GDM1 (cell line): ENCODE results near the gene CCNL1.

ENCODE experiments used
- DNase-seq: peaks from one replicate; lab custom pipeline; 2025; lab: John Stamatoyannopoulos, UW

CCNL1 gene

DNA sequence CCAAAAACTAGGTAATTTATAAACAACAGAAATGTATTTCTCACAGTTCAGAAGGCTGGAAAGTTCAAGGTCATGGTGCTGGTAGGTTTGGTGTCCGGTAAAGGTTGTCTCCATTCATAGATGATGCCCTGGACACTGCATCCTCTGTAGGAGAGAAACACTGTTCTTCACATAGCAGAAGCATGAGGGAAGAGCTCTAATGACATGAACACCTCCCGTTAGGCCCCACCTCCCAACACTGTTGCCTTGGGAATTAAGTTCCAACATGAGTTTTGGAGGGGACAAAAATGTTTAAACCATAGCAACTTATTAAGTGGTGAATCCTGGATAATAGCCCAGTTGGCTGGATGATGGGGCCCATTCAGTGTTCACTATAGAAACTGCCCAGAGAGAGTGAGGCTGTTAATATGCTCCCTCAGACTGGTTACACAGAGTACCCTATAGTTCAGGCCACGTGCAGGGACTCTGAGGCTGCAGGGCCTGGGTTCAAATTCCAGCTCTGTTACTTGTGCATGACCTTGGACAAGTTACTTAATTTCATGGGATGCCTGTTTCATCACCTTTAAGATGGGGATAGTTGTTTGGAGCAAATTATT is 37.0 kb downstream of the CCNL1 start:
- DNase-seq = no peak

DNA sequence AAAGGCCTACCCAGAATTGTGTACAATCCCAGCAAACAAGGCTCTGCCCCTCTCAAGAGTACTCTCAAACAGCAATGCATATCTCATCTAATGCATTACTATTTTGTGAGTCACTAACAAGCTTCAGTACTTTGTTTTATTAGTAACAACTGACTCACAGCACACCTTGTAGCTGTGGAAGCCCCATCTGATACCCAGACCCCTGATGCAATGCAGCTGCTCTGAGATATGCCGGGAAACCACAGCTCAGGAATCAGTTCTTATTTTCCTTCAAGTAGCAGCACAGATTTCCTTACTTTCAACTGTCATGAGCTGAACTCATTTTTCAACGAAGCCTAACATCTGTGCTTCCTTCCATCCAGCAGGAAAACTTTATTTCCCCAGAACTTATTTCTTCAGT is 37.8 kb downstream of the CCNL1 start:
- DNase-seq = no peak

DNA sequence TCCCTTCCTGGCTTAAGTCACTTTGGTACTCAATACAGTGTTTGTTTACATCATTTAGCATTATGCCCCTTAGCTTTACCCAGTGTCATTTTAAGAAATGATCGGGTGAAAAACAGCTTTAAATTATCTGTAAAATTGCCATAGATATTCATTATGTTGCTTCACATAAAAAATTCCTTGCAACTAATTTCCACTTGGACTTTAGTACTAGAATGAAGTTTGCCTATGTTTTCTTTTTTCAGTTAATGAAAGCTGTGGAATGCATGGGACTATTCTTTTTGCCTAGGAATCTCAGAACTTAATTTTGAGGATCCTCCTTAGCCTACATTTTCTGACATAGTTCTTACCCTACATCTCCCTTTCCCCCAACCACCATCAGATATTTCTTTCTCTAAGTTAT is 38.4 kb downstream of the CCNL1 start:
- no peak for DNase-seq

DNA sequence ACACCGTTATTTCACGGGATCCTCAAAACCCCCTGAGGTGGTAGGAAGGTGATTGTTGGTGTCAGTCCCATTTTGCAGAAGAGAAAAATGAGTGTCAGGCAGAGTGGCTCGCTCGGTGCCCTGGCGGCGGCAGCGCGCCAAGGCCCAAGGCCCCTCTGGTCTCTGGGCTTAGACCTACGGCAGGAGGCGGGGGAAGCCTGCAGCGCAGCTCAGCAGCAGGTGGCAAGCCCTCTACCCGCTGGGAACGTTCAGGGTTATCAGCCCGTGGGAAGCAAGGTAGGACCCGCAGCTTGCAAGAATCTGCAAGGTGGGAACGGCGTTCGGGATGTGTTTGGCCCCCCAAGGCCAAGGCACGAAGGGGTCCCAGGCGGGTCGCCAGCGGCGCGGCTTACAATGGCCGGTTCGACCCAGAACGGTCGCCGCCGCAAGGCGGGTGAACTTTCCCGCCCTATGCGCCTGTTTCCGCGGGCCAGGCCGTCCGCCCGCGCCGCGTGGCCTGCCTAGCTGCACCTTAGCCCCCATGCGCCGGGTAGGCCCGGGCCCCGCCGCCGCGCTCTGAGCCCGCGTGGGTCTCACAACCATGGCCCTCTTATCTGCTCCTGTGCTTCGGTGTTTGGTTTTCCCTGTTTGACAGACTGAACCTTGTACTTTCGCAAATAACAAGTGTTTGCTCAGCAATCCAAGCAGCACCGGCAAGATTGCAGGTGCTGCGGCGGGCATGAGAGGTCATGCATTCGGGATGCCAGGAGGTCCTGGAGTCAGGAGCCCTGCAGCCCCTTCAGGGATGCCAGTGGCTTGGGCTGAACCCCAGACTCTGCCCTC is 39.7 kb downstream of the CCNL1 start:
- DNase-seq = no peak

DNA sequence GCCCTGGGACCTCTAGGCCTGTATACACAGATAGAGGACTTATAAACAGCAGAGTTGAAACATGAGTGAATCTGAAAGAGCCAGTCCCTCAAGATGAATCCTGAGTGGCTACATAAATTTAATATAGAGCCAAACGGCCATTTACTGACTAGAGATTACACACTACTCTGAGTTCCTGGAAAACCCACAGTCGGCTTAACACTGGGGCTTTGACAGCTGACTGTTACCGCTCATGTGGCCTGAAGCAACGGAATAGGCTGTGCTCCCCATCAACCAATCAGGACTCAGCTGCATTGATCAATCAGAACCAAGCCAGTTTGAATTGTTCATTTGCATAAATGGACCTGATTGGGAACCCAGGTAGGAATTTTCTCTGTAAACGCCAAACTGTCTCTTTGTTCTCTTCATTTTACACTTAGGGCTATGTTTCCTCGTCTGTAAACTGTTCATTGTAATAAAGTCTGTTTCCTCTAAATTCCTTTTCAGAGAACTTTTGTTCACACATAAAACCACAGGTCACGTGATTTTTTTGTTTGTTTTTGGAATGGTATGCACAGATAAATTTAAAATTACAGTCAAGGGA is 40.5 kb downstream of the CCNL1 start:
- DNase-seq = no peak

DNA sequence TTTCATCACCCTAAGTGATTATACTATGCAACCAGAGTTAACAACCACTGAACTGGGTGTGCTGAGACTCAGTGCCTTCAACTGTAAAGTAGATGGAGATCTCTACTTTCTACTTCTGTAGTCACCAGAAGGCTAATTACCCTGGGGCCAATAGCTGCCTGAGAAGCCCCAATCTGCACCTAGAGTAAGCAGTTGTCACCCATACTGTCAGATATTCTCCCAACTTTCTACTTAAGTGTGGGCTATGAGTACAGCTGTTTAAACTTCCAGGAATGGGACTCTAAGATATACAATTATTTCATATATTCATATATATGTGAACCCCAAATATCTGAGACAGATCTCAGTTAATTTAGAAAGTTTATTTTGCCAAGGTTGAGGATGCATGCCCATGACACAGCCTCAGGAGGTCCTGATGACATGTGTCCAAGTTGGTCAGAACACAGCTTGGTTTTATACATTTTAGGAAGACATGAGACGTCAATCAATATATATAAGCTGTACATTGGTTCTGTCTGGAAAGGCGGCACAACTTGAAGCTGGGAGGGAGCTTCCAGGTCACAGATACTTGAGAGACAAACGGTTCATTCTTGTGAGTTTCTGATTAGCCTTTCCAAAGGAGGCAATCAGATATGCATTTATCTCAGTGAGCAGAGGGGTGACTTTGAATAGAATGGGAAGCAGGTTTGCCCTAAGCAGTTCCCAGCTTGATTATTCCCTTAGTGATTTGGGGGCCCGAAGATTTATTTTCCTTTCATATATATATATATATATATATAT is 41.9 kb downstream of the CCNL1 start:
- no peak for DNase-seq

DNA sequence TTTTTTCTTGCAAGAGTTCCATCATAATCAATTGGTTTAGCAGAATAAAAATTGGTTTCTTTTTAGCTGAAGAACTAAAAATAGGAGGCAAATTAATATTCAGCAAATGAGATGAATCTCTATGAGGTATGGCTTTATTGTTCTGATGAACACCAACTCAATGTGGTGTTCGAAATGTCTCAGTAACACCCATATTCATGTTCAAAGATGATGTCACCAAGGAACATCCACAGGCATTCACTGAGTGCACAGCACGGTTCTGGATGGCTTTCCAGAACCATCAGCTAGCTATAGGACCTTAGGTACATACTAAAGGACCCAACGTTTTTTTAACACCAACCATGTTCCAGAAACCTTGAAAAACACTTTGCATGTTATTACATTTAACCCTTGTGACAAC is 42.7 kb downstream of the CCNL1 start:
- no peak for DNase-seq

DNA sequence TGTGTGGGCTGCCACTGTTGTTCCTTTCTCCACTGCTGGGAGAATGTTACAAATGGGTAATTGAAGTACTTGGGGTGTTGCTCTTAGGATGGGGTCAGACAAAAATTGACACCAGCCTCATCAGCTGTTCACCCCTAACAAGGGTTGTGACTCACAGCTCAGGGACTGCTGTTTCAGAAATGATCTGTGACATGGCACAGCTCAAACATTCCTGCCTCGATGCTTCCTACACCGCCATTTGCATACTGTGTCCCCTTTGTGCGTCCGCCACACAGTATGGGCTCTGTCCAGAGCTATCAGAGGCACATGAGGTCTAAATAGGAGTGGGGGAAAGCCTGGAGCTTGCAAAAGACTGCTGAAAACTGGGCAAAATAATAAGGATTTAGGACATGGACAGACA is 43.9 kb downstream of the CCNL1 start:
- no peak for DNase-seq

DNA sequence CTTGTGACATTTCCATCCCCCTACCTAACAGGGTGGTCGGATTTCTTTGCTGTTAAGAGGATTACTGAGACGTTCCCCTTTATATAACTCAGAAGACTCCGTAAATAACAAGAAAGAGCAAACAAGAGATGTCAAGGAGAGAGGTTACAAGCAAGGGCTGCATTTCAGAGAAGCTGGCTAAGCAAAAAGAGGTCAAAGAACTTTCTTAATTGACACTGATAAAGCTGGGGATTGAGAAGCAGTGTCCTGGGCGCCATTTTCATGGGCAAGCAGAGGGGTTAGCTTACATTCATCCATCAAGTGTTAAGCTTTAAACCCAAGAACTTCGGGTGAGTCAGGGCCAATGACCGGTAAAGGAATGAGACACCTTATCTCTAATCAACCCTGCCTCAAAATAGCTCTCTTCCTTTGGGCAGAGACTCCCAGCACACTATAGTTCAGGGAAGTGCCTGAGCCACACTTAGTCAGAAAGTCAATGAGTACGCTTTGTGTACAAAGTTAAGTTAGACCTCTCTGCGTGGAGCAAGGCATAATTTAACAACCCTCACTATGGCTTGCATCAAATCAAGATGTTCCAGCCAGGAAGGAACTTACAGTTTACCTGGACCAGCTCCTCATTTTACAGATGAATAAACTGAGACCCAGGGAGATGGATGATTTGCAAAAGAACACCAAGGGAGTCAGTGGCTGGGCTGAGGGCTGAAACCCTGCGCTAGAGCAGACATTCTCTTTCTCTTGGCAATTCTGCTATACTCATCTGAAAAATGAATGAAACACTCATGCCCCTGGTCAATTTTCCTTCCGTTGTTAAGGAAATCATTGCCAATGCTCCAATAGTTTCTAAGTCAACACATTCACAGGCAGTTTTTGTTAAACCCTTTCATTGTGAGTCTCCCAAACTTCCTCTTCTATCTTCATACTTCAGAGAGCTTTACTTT is 44.6 kb downstream of the CCNL1 start:
- DNase-seq = no peak

DNA sequence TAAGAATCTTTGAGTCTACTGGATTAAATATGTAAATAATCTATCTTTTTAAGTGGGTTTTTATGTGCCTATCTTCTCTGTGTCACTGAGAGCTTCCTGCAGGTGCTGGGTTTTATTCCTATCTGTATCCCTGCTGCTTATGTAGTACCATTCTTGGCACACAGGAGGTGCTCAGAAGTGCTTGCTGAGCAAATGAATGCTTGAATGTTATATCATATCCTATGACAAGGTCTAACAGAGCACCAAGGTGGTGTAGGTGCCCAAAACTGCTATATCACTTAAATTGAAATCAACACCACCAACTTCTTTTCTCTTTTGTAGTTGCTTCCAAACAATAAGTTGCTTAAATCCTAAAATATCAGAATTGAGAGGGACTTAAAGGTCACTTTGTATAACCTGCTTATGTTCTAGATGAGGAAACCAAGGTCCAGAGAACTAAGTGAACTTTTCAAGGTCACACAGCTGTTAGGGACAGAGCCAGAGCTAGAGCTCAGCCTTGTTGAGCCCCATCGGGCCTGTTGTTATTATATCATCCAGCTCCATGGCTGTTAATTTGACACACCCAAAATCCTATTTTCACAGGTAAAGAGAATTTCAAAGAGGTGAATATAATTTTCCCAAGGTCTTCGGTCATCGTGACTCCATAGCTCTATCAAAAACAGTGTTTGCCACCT is 46.0 kb downstream of the CCNL1 start:
- DNase-seq = no peak

DNA sequence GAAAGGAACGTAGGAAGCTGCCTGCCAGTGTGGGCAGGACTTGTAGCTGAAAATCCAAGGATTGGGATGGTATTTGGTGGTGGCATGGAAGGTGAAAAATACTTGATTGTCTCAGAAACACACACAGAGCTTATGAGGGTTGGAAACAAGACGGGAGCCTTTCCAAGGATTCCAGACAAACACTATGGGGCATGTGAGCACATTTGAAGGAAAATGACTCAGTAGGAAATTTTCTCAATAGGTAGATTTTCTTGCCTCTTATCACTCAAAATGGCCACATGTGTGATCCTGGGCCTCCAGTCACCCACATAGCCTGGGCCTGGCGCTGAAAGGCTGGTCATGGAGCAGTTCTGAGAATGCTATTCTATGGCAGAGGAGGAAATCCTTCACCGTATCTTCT is 47.4 kb downstream of the CCNL1 start:
- no peak for DNase-seq

DNA sequence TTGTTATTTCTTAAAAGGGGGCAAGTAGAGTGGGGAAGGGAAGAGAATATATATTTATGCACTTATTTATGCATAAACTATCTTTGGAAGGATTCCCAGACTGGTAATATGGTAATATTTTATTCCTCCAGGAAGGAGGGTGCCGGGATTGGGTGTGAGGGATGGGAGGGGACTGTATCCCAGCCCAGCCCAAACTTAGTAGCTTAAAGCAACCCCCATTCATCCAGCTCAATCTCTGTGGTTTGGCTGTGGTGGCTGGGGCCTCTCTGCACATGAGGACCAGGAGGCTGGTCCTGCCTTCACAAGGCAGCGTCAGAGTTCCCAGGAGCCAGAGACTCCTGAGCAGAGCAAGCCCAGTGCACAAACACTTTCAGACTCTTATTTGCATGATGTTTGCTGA is 48.4 kb downstream of the CCNL1 start:
- no peak for DNase-seq

DNA sequence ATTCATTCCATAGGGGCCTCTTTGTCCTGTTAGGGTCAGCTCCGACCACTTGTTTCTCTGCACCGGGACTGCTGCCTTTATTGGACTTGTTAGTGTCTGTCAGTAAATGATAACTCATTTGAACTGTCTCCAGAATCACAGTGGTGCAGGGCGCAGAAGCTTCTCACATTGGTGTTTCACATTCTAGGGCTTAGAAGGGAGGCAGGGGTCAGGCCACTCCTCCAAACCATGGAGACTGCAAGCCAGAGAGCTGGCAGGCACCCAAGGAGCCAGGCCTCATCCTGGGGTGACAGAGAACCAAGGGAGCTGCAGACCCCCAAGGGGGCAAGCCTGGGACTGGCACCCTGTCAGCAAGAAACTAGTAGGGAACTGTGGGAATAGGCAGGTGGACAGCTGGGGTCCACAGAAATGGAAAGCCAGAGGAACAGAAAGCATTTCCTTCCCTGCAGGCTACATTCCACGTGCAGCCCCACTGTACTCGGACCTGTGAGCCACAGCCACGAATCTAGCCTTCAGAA is 49.1 kb downstream of the CCNL1 start:
- DNase-seq = no peak

DNA sequence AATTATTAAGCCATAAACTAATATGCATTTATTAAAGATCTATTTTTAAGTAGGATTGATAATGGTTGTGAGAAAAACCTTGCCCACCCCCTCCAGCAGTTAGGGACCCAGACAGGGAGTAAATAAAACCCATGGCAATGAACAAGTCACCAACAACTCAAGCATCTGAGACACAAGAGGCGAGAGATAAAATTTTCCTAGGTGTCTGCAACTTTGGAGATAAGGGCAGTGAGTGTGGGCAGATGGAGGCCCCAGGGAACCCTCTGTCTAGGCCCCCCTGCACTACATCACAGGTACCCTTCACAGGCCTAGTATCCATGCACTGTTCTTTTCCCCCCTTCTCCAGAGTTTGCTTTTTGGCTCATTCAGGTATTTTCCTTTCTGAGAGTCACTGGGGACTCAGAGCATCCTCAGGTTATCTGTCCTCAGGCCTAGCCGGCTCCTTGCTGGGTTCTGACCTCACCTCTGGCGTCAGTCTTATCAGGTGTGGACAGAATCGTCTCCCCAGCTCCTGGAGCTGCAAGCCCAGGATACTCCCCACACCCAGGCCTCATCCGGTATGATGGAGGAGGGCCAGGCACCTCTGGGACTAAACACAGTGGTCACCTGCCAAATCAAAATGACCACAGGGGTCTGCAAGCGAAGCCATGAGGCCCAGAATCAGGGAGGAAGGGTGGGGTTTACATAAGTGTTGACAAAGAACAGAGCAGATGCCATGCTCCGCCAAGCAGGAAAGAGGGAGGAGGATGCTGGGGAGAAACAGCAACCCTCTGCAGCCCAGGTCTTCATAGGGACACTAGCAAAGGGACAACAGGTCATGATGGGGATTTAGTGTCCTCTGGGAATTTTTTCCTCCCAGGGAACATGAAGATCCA is 50.4 kb downstream of the CCNL1 start:
- no peak for DNase-seq

DNA sequence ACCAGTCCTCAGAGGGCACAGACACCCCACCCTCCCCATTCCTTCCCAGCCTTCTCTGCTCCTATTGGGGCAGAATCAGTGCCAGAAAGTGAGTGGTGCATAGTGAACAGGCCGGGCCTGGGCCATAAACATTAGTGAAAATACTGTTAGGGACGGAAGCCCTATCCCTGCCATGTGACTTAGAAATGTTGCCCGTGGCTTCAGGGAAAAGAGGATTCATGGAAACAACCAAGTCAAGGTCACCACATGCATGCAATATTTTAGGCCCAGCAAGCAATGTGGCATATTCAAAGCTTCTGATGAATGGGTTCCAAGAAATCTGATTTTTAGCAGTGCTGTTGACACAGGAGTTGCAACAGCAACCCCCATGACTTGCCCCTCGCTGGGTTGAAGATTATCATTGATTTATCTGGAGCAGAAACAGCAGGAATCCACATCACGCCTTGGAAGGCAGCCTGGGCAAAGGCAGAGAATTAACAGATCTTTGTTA is 52.3 kb downstream of the CCNL1 start:
- DNase-seq = no peak

DNA sequence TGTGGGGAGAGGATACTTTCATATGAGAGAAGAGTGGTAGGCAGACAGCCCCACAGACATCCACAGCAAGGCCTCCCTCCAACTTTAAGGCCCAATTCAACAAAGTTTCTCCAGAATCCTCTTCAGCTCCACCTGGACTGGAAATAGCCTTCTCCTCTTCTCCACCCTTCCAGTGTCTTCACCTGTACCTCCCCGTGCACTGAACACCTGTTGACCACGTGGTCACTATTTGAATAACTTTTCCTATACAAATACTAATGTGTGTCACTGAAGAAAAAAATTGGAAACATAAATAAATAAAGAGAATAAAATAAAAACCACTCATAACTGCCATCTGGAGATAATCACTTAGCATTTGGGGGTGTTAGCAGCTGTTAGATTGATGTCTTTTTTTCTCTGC is 52.9 kb downstream of the CCNL1 start:
- no peak for DNase-seq

DNA sequence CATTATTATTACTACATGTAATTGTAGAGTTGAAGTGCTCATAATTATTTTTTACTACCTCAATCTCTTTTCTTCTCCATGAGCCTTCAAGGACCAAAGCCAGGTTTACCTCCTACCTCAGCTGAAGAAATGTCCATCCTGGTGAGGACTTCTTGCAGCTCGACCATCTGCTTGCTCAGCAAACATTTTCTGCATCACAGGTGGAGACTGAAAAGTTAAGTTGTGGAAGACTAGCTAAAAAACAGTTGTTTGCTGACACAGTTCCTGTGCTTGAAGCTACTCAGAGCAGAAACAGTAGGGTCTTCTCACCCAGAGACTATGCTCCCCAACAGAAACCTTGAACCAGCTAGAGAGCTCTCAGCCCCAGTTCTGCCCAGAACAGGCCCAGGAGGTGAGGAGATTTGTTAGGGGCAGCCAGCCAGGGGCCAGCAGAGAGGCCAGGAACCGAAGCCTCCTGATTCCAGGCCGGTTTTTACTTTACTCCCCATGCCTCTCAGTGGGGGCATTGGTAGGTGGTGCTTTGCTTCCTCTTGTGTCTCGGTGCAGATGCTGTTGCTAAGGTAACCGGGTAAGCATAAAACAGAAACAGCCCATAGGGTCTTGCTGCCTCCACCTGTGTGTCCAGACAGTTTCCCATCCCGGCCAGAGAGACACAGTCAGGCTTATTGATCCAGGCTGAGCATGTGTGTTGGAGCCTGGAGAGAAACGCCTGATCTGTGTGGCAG is 54.9 kb downstream of the CCNL1 start:
- no peak for DNase-seq

DNA sequence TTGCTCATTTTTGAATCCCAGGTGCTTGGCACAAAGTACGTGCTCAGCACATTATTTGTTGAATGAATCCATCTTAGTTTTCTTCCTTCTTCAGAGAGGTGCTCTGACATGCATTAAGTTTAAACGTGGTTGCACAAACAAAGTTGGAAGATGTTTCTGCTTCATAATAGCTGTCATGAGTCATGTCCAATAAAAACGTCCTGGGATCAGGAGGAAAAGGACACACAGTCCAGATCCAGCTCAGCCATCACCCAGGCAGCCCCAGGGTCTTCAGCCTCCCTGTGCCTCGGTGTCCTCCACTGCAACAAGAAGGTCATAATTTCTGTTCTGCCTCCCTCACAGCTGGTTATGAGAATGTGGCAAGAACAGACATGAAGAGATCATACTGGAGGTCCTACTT is 55.4 kb downstream of the CCNL1 start:
- DNase-seq = no peak

DNA sequence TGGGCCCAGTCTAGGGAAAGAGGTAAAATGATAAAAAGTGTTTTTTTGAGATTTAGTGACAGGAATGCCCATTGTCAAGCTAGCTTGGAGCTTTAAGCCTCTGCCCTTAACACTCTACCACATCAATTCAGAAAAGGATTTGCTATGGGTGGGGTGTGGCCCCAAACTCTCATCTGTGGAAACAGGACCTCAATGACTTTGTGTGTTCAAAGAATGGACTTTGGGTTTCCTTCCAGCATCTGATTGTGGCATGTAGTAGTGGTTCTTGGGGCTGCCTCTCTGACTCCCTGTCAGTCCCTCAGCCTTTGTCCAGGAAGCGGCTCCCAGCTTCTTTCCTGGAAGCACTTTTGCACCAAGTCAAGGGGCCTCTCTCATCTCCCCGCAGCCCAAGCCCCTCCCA is 56.1 kb downstream of the CCNL1 start:
- DNase-seq = no peak
